BLaER1 treated with 17β-estradiol and CSF1 and Interleukin-3, amounts not matched to agents 10 nM and 100 nM (cell line): ENCODE results near the gene UROC1.

Experiments
- H3K27ac ChIP-seq, 11 experiments: shearing (Covaris generic); formaldehyde crosslinking; 2 replicates each; pipeline ENCODE4 v1.8.1; 2022
- H3K27me3 ChIP-seq, 11 experiments: shearing (Covaris generic); formaldehyde crosslinking; 2 replicates each; pipeline ENCODE4 v1.8.1; 2022
- H3K36me3 ChIP-seq, 11 experiments: shearing (Covaris generic); formaldehyde crosslinking; 2 replicates each; pipeline ENCODE4 v1.8.1; 2022
- H3K4me1 ChIP-seq, 10 experiments: shearing (Covaris generic); formaldehyde crosslinking; 2 replicates each; pipeline ENCODE4 v1.8.1; 2022
- H3K4me2 ChIP-seq, 11 experiments: shearing (Covaris generic); formaldehyde crosslinking; 2 replicates each; pipeline ENCODE4 v1.8.1; 2022
- H3K4me3 ChIP-seq, 10 experiments: shearing (Covaris generic); formaldehyde crosslinking; 2 replicates each; pipeline ENCODE4 v1.8.1; 2022
- H3K9ac ChIP-seq, 11 experiments: shearing (Covaris generic); formaldehyde crosslinking; 2 replicates each; pipeline ENCODE4 v1.8.1; 2022
- H3K9me3 ChIP-seq, 11 experiments: shearing (Covaris generic); formaldehyde crosslinking; replicated peaks in 1 of 11; 2 replicates each; pipeline ENCODE4 v1.8.1; 2022
- H4K20me1 ChIP-seq, 11 experiments: shearing (Covaris generic); formaldehyde crosslinking; 2 replicates each; pipeline ENCODE4 v1.8.1; 2022
- Cebpa-rat ChIP-seq, 11 experiments: shearing (Covaris generic); IDR thresholded peaks; 2 replicates each; pipeline ENCODE4 v1.8.1; 2022

UROC1 gene

GRCh38 chr3:126433105-126433430 is 84.5 kb downstream of the UROC1 start:
- H3K4me3 ChIP-seq: no peak overlapping the region
- H3K4me2 ChIP-seq: no peak overlapping the region
- H3K4me1 ChIP-seq: no peaks in the 10 kb centered on the region
- peaks cover 18 to 53% (median 24%) of the 10 kb centered on the region in 11 experiments; a peak in 21 of 22 replicates for H3K36me3 ChIP-seq
- H3K27ac ChIP-seq: no peak overlapping the region
- no peak for TF ChIP-seq Cebpa-rat (IDR thresholded peaks at IDR 0.05)
- no peak overlapping the region for H3K9ac ChIP-seq
- peaks cover 0 to 15% (median 1%) of the 10 kb centered on the region in 11 experiments; a peak in 8 of 22 replicates for H3K9me3 ChIP-seq
- H4K20me1 ChIP-seq: peaks cover 0 to 47% (median 0%) of the 10 kb centered on the region in 11 experiments; a peak in 6 of 22 replicates
- no peaks in the 10 kb centered on the region for H3K27me3 ChIP-seq

GRCh38 chr3:126432361-126433104 is 85.0 kb downstream of the UROC1 start:
- no peak for TF ChIP-seq Cebpa-rat (IDR thresholded peaks at IDR 0.05)
- Histone ChIP-seq H3K9me3 (peaks cover 0 to 20% (median 7%) of the 10 kb centered on the region in 11 experiments; a peak in 16 of 22 replicates), H3K27me3 (no peaks in the 10 kb centered on the region), H3K4me1 (no peaks in the 10 kb centered on the region), H3K9ac (no peak overlapping the region), H3K4me3 (no peak overlapping the region), H3K4me2 (no peak overlapping the region), H3K27ac (no peak overlapping the region), H3K36me3 (peaks cover 13 to 47% (median 19%) of the 10 kb centered on the region in 11 experiments; a peak in 19 of 22 replicates), H4K20me1 (peaks cover 0 to 43% (median 0%) of the 10 kb centered on the region in 11 experiments; a peak in 4 of 22 replicates)
